ENCODE measurements around the gene KDM5B.

Gene KDM5B

GRCh38 chr1:202694314-202694713, 113.9 kb downstream of the KDM5B start:
- H3K4me3 ChIP-seq (ENCODE audit: low read depth, low read length), result no peak overlapping the region
- no peak for DNase-seq (ENCODE audit: low read depth)
- no peak for TF ChIP-seq CTCF (IDR thresholded peaks at IDR 0.05; ENCODE audit: control insufficient read depth, extremely low read depth, insufficient read depth)

GRCh38 chr1:202692959-202693555, 115.2 kb downstream of the KDM5B start:
- TF ChIP-seq CTCF (IDR thresholded peaks at IDR 0.05; ENCODE audit: control insufficient read depth, extremely low read depth, insufficient read depth), result peak; percentile 40
- DNase-seq (ENCODE audit: low read depth), result peak; percentile 31
- no peak overlapping the region for H3K4me3 ChIP-seq (ENCODE audit: low read depth, low read length)

DNA sequence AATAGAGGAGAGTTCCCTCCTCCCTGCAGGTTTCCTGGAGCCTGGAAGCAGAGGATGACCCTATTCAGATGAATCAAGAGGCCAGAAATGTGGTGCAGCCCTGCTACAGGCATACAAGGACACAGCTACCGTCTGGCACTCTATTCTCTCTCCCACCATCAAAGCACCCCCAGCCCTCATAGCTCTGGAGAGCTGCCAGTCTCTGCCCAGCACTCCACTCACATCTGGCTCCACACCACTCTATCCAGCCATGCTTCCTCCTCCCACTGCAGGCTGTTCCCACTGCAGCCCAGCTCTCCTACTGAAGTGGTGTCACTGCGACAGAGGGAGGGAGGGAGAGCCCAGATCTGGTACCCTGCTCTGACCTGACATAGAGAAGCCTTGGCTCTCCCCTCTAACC, 116.4 kb downstream of the KDM5B start:
- DNase-seq (ENCODE audit: low read depth), result no peak
- H3K4me3 ChIP-seq (ENCODE audit: low read depth, low read length), result no peak overlapping the region
- no peak for TF ChIP-seq CTCF (IDR thresholded peaks at IDR 0.05; ENCODE audit: control insufficient read depth, extremely low read depth, insufficient read depth)

GRCh38 chr1:202689493-202690342, 118.5 kb downstream of the KDM5B start:
- H3K4me3 ChIP-seq (ENCODE audit: low read depth, low read length), result no peak overlapping the region
- TF ChIP-seq CTCF (IDR thresholded peaks at IDR 0.05; ENCODE audit: control insufficient read depth, extremely low read depth, insufficient read depth), result no peak
- no peak for DNase-seq (ENCODE audit: low read depth)

- TF ChIP-seq CTCF (IDR thresholded peaks at IDR 0.05; ENCODE audit: control insufficient read depth, extremely low read depth, insufficient read depth), result no peak
- DNase-seq (ENCODE audit: low read depth), result no peak
- no peak overlapping the region for H3K4me3 ChIP-seq (ENCODE audit: low read depth, low read length)
Observed at GRCh38 chr1:202689082-202689481, 119.1 kb downstream of the KDM5B start.

GRCh38 chr1:202688401-202688800, 119.8 kb downstream of the KDM5B start:
- no peak for DNase-seq (ENCODE audit: low read depth)
- H3K4me3 ChIP-seq (ENCODE audit: low read depth, low read length), result no peak overlapping the region
- no peak for TF ChIP-seq CTCF (IDR thresholded peaks at IDR 0.05; ENCODE audit: control insufficient read depth, extremely low read depth, insufficient read depth)

All from LNCaP clone FGC (cell line).